GM18508 (cell line): ENCODE results near the gene PCDHGB4.
"Not testable (repeated sequence)": the region's sequence is repeated elsewhere in the genome, so short reads cannot be mapped to it uniquely, and the experiment has no call there.

ENCODE experiments used
- ATAC-seq: cut with Tn5 transposase; IDR thresholded peaks from one replicate; pipeline ENCODE4 v1.9.1; 2021; ENCODE audit warnings: moderate number of reproducible peaks; ENCODE audit not compliant: insufficient read depth, unreplicated experiment

The PCDHGB4 gene

GRCh38 chr5:141397756-141398551 is 10.5 kb downstream of the PCDHGB4 start, which contains the start of gene PCDHGB5:
Gene PCDHGB5, plus strand, starts transcription at chr5:141397947. Its CDS starts 181 bp downstream, at chr5:141398128.
- peak; percentile 97 for ATAC-seq

- no peak for ATAC-seq
Measured at GRCh38 chr5:141398608-141399007, 11.1 kb downstream of the PCDHGB4 start.

DNA sequence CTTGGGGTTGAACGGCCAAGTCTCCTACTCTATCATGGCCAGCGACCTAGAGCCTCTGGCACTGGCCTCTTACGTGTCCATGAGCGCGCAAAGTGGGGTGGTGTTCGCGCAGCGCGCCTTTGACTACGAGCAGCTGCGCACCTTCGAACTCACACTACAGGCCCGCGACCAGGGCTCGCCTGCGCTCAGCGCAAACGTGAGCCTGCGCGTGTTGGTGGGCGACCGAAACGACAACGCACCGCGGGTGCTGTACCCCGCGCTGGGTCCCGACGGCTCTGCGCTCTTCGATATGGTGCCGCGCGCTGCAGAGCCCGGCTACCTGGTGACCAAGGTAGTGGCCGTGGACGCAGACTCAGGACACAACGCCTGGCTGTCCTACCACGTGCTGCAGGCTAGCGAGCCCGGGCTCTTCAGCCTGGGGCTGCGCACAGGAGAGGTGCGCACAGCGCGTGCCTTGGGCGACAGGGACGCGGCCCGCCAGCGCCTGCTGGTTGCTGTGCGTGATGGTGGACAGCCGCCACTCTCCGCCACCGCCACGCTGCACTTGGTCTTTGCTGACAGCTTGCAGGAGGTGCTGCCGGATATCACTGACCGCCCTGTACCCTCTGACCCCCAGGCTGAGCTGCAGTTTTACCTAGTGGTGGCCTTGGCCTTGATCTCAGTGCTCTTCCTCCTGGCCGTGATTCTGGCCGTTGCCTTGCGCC is 12.2 kb downstream of the PCDHGB4 start:
- no peak for ATAC-seq

GRCh38 chr5:141402553-141403243 is 15.2 kb downstream of the PCDHGB4 start, which contains the start of gene PCDHGA9:
Gene PCDHGA9, plus strand, starts transcription at chr5:141402778. Its CDS starts 175 bp downstream, at chr5:141402953.
- no peak for ATAC-seq

DNA sequence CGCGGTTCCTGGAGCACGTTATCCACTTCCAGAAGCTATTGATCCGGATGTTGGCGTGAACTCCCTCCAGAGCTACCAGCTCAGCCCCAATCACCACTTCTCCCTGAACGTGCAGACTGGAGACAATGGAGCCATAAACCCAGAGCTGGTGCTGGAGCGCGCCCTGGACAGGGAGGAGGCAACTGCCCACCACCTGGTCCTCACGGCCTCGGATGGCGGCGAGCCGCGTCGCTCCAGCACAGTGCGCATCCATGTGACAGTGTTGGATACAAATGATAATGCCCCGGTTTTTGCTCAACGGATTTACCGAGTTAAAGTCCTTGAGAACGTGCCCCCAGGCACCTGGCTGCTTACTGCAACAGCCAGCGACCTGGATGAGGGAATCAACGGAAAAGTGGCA is 15.9 kb downstream of the PCDHGB4 start:
- no peak for ATAC-seq

DNA sequence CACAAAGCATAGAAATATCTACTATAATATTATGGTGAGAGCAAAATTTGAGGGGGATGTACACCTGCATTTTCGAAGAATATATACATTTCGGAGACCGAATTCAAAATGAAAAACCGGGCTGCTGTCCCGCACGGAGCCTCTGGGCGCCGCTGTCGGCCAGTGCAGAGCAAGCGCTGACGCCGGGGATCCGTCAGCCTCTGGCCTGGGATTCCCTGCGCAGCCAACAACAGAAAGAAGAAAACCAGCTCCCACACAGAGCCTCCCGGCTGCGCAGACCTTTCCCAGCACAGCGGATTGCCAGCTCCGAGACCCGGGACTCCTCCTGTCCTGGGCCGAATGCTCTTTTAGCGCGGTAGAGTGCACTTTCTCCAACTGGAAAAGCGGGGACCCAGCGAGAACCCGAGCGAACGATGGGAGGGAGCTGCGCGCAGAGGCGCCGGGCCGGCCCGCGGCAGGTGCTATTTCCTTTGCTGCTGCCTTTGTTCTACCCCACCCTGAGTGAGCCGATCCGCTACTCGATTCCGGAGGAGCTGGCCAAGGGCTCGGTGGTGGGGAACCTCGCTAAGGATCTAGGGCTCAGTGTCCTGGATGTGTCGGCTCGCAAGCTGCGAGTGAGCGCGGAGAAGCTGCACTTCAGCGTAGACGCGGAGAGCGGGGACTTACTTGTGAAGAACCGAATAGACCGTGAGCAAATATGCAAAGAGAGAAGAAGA is 20.4 kb downstream of the PCDHGB4 start, which contains the start of gene PCDHGB6:
TSS of gene PCDHGB6 (plus strand) at position 232 of the 716 bp plus-strand sequence. CDS start at position 414, 182 bp downstream.
- not testable (repeated sequence) for ATAC-seq

- no peak for ATAC-seq
Measured at GRCh38 chr5:141409598-141410306, 22.3 kb downstream of the PCDHGB4 start.

- no peak for ATAC-seq
Measured at GRCh38 chr5:141411575-141411974, 24.1 kb downstream of the PCDHGB4 start.

GRCh38 chr5:141412854-141413539 is 25.5 kb downstream of the PCDHGB4 start, which contains the start of gene PCDHGA10:
Gene PCDHGA10, plus strand, starts transcription at chr5:141412987. Its CDS starts 189 bp downstream, at chr5:141413176.
- ATAC-seq: peak; percentile 69

- ATAC-seq: no peak
Measured at GRCh38 chr5:141413540-141414069, 26.1 kb downstream of the PCDHGB4 start.

GRCh38 chr5:141414548-141415274 is 27.2 kb downstream of the PCDHGB4 start:
- not testable (repeated sequence) for ATAC-seq

DNA sequence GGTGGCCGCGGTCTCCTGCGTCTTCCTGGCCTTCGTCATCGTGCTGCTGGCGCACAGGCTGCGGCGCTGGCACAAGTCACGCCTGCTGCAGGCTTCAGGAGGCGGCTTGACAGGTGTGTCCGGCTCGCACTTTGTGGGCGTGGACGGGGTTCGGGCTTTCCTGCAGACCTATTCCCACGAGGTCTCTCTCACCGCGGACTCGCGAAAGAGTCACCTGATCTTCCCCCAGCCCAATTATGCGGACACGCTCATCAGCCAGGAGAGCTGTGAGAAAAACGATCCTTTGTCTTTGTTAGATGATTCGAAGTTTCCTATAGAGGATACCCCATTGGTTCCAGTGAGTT is 27.7 kb downstream of the PCDHGB4 start:
- not testable (repeated sequence) for ATAC-seq

- ATAC-seq: peak; percentile 51
Measured at GRCh38 chr5:141417494-141418172, 30.1 kb downstream of the PCDHGB4 start, which contains the start of gene PCDHGB7. Gene PCDHGB7, plus strand, starts transcription at chr5:141417677. Its CDS starts 183 bp downstream, at chr5:141417860.

DNA sequence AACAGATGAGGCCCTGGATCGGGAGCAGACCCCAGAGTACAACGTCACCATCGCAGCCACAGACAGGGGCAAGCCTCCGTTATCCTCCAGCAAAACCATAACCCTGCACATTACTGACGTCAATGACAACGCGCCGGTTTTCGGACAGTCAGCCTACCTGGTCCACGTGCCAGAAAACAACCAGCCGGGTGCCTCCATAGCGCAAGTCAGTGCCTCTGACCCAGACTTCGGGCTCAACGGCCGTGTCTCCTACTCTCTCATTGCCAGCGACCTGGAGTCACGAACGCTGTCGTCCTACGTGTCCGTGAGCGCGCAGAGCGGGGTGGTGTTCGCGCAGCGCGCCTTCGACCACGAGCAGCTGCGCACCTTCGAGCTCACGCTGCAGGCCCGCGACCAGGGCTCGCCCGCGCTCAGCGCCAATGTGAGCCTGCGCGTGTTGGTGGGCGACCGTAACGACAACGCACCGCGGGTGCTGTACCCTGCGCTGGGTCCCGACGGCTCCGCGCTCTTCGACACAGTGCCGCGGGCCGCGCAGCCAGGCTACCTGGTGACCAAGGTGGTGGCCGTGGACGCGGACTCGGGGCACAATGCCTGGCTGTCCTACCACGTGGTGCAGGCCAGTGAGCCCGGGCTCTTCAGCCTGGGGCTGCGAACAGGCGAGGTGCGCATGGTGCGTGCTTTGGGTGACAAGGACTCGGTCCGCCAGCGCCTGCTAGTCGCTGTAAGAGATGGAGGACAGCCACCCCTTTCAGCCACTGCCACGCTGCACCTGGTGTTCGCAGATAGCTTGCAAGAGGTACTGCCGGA is 31.8 kb downstream of the PCDHGB4 start:
- ATAC-seq: no peak

DNA sequence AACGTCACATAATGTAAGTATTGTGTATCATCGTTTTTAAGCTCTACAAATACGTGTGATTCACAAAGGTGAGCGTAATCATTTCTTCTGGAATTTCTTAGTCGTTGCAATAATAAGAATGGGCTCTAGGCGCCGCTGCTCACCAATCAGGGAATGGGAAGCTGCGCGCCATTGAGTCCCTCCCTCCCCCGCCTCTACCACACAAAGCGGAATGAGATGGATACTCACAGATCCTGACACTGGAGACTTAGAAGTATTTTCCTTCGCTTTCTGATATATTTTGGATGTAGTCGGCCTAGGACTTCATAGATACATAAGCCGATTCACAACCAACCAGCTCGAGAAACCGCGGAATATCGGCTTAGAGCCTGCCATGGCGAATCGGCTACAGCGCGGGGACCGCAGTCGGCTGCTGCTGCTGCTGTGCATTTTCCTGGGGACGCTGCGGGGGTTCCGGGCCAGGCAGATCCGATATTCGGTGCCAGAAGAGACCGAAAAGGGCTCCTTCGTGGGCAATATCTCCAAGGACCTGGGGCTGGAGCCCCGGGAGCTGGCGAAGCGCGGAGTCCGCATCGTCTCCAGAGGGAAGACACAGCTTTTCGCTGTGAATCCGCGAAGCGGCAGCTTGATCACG is 33.5 kb downstream of the PCDHGB4 start, which contains the start of gene PCDHGA11:
TSS of gene PCDHGA11 (plus strand) at position 197 of the 634 bp plus-strand sequence. CDS start at position 374, 177 bp downstream.
- no peak for ATAC-seq

DNA sequence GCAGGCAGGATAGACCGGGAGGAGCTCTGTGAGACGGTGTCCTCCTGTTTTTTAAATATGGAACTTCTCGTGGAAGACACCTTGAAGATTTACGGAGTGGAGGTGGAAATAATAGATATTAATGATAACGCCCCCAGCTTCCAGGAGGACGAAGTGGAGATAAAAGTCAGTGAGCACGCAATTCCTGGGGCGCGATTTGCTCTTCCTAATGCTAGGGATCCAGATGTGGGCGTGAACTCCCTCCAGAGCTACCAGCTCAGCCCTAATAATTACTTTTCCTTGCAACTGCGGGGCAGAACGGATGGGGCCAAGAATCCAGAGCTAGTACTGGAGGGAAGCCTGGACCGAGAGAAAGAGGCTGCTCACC is 34.0 kb downstream of the PCDHGB4 start:
- ATAC-seq: no peak
